ENCODE results near the gene RASGEF1B.
"Not testable (repeated sequence)": the region's sequence is repeated elsewhere in the genome, so short reads cannot be mapped to it uniquely, and the experiment has no call there.

RASGEF1B gene

GRCh38 chr4:81429031-81429430 is 42.7 kb downstream of the RASGEF1B start:
- DNase-seq (ENCODE audit: low read depth) = no peak

- no peak for DNase-seq (ENCODE audit: low read depth)
Measured at GRCh38 chr4:81428002-81428401, 43.7 kb downstream of the RASGEF1B start.

- DNase-seq (ENCODE audit: low read depth) = no peak
Measured at GRCh38 chr4:81427344-81427821, 44.3 kb downstream of the RASGEF1B start.

GRCh38 chr4:81426770-81427289 is 44.9 kb downstream of the RASGEF1B start:
- DNase-seq (ENCODE audit: low read depth) = no peak

GRCh38 chr4:81424816-81425755 is 46.6 kb downstream of the RASGEF1B start:
- DNase-seq (ENCODE audit: low read depth) = no peak

- no peak for DNase-seq (ENCODE audit: low read depth)
Measured at GRCh38 chr4:81424336-81424735, 47.4 kb downstream of the RASGEF1B start.

GRCh38 chr4:81422595-81422994 is 49.1 kb downstream of the RASGEF1B start:
- no peak for DNase-seq (ENCODE audit: low read depth)

- no peak for DNase-seq (ENCODE audit: low read depth)
Measured at GRCh38 chr4:81421346-81422218, 50.1 kb downstream of the RASGEF1B start.

- no peak for DNase-seq (ENCODE audit: low read depth)
Measured at GRCh38 chr4:81418572-81418971, 53.1 kb downstream of the RASGEF1B start.

- no peak for DNase-seq (ENCODE audit: low read depth)
Measured at GRCh38 chr4:81412946-81413495, 58.7 kb downstream of the RASGEF1B start.

- no peak for DNase-seq (ENCODE audit: low read depth)
Measured at GRCh38 chr4:81410680-81411079, 61.0 kb downstream of the RASGEF1B start.

- DNase-seq (ENCODE audit: low read depth) = no peak
Measured at GRCh38 chr4:81409836-81410235, 61.9 kb downstream of the RASGEF1B start.

GRCh38 chr4:81408341-81408740 is 63.4 kb downstream of the RASGEF1B start:
- no peak for DNase-seq (ENCODE audit: low read depth)

GRCh38 chr4:81407726-81408125 is 64.0 kb downstream of the RASGEF1B start:
- DNase-seq (ENCODE audit: low read depth) = no peak

- not testable (repeated sequence) for DNase-seq (ENCODE audit: low read depth)
Measured at GRCh38 chr4:81406481-81406880, 65.2 kb downstream of the RASGEF1B start.

- no peak for DNase-seq (ENCODE audit: low read depth)
Measured at GRCh38 chr4:81405900-81406401, 65.8 kb downstream of the RASGEF1B start.

GRCh38 chr4:81404741-81405140 is 67.0 kb downstream of the RASGEF1B start:
- no peak for DNase-seq (ENCODE audit: low read depth)

- no peak for DNase-seq (ENCODE audit: low read depth)
Measured at GRCh38 chr4:81404294-81404693, 67.4 kb downstream of the RASGEF1B start.

GRCh38 chr4:81399306-81400086 is 72.2 kb downstream of the RASGEF1B start:
- no peak for DNase-seq (ENCODE audit: low read depth)

- no peak for DNase-seq (ENCODE audit: low read depth)
Measured at GRCh38 chr4:81398379-81398778, 73.3 kb downstream of the RASGEF1B start.

GRCh38 chr4:81397635-81398034 is 74.1 kb downstream of the RASGEF1B start:
- DNase-seq (ENCODE audit: low read depth) = no peak
